GM06990 (cell line): ENCODE results near the gene FHL3.

Source experiments
- DNase-seq: peaks from one replicate; pipeline ENCODE4 v3.0.0-alpha.2; 2011; ENCODE audit not compliant: insufficient read length; ENCODE audit errors: extremely low read depth
- H3K27me3 ChIP-seq: replicated peaks from 2 replicates; pipeline ENCODE4 v1.6.0; 2011; ENCODE audit warnings: low read length; ENCODE audit not compliant: control insufficient read depth, insufficient read depth
- H3K36me3 ChIP-seq: 2 replicates; pipeline ENCODE4 v1.5.1; 2011; ENCODE audit warnings: low read length; ENCODE audit not compliant: control insufficient read depth, insufficient read depth
- H3K4me3 ChIP-seq: replicated peaks from 2 replicates; pipeline ENCODE4 v1.5.1; 2011; ENCODE audit warnings: low read depth, mild to moderate bottlenecking, control low read depth, low read length
- TF ChIP-seq, protein P1 (sequence below): IDR thresholded peaks from 2 replicates; pipeline ENCODE4 v1.5.1; 2011; ENCODE audit warnings: low read length, control low read depth, mild to moderate bottlenecking, inconsistent platforms; ENCODE audit not compliant: insufficient read depth, poor library complexity, severe bottlenecking

The FHL3 gene

GRCh38 chr1:38018864-38019343 is 13.6 kb upstream of the FHL3 start:
- H3K27me3 ChIP-seq: no peaks in the 10 kb centered on the region
- H3K4me3 ChIP-seq: no peak overlapping the region
- H3K36me3 ChIP-seq: peaks cover 15% of the 10 kb centered on the region
- no peak for DNase-seq
- TF ChIP-seq, protein P1, sequence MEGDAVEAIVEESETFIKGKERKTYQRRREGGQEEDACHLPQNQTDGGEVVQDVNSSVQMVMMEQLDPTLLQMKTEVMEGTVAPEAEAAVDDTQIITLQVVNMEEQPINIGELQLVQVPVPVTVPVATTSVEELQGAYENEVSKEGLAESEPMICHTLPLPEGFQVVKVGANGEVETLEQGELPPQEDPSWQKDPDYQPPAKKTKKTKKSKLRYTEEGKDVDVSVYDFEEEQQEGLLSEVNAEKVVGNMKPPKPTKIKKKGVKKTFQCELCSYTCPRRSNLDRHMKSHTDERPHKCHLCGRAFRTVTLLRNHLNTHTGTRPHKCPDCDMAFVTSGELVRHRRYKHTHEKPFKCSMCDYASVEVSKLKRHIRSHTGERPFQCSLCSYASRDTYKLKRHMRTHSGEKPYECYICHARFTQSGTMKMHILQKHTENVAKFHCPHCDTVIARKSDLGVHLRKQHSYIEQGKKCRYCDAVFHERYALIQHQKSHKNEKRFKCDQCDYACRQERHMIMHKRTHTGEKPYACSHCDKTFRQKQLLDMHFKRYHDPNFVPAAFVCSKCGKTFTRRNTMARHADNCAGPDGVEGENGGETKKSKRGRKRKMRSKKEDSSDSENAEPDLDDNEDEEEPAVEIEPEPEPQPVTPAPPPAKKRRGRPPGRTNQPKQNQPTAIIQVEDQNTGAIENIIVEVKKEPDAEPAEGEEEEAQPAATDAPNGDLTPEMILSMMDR: peak; percentile 54

- Histone ChIP-seq H3K4me3 (no peak overlapping the region), H3K36me3 (peaks cover 9% of the 10 kb centered on the region), H3K27me3 (no peaks in the 10 kb centered on the region)
- DNase-seq: no peak
- TF ChIP-seq, protein P1: no peak
These were observed 10.8 kb upstream of the FHL3 start for GRCh38 chr1:38015978-38016725.

GRCh38 chr1:38014724-38015424 is 9.6 kb upstream of the FHL3 start:
- TF ChIP-seq, protein P1: no peak
- Histone ChIP-seq H3K4me3 (no peak overlapping the region), H3K27me3 (no peaks in the 10 kb centered on the region), H3K36me3 (peaks cover 6% of the 10 kb centered on the region)
- DNase-seq: no peak

- DNase-seq: no peak
- TF ChIP-seq, protein P1: no peak
- no peak overlapping the region for H3K4me3 ChIP-seq
- peaks cover 5% of the 10 kb centered on the region for H3K36me3 ChIP-seq
- H3K27me3 ChIP-seq: no peaks in the 10 kb centered on the region
These were observed 8.9 kb upstream of the FHL3 start for GRCh38 chr1:38014171-38014570.

- no peak for DNase-seq
- H3K27me3 ChIP-seq: no peaks in the 10 kb centered on the region
- TF ChIP-seq, protein P1: no peak
- peaks cover 5% of the 10 kb centered on the region for H3K36me3 ChIP-seq
- peak overlapping the region; percentile 86 for H3K4me3 ChIP-seq
These were observed 7.9 kb upstream of the FHL3 start for GRCh38 chr1:38013227-38013622.
